Dedifferentiated amniotic fluid mesenchymal stem cell (primary cell): Measurements from ENCODE around the gene CHRNA4.
"Not testable (repeated sequence)": the region's sequence is repeated elsewhere in the genome, so short reads cannot be mapped to it uniquely, and the experiment has no call there.

Source experiments
- DNase-seq: peaks from one replicate; pipeline ENCODE4 v3.0.0-alpha.2; 2016; ENCODE audit errors: extremely low spot score

The CHRNA4 gene

DNA sequence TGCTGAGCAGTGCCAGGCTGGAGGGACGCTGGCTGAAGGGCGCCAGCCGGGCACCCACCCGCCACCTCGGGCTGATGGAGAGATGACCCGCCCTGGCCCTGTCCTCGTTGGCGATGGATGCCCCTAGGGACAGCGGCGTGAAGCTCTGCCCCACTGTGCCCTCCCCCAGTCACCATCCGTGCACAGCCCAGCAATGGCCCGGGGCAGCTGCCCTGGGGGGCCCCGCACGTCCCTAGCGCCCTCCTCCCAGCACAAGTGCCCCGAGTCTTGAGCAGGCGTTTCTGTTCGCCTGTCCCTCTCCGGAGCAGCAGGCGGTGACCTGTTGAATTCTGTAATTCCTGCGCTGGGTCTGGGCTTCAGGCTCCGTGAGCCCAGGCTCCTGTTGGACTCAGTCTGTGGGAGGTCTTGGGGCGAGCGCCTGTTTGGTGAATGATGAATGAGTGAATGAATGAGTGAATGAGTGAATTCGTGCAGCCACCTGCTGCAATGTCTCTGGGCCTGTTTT is 36.8 kb upstream of the CHRNA4 start:
- DNase-seq = no peak

DNA sequence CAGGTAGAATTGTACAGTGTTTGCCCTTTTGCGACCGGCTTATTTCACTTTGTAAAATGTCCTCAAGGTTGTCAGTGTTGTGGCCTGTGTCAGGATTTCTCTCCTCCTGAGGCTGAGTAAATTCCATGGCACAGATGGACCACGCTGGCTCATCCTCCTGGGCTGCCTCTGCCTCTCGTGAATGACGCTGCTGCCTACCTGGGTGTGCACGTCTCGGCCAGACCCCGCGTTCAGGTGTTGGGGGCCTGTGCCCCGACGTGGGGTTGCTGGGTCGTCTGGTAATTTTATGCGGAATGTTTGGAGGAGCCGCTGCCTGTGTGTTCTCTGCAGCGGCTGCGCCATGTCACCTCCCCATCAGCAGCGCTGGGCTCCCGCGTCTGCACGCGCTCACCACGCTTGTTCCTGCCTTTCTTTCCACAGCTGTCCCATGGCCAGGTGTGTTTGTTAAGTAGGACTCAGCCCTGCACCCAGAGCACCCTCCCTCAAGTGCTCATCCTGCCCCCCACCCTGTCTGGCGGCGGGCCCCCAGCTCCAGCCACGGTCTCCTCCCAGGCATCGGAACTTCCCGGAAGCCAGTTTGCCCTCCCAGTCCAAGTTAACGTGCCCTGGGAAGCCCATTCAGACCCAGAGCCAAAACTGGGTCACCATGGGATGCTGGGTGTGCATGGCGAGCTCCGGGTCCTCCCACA is 36.1 kb upstream of the CHRNA4 start:
- no peak for DNase-seq

DNA sequence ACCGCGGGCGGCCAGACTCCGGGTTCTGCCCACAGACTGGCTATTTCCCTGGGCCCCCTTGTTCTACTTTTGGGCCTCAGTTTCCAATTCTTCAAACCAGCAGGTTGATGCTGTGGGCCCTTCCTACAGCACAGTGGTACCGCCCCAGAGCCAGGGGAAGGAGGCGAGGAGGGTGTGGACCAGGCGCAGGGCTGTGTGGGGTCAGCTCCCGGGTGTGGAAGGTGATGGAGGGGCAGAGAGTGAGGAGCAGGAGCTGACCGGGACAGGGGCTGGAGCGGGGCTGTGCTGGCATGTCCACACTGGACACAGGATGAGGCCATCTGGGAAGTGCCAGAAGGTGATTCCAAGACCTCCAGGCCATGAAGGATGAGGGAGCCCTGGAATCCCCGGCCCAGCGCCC is 35.2 kb upstream of the CHRNA4 start:
- DNase-seq = no peak

DNA sequence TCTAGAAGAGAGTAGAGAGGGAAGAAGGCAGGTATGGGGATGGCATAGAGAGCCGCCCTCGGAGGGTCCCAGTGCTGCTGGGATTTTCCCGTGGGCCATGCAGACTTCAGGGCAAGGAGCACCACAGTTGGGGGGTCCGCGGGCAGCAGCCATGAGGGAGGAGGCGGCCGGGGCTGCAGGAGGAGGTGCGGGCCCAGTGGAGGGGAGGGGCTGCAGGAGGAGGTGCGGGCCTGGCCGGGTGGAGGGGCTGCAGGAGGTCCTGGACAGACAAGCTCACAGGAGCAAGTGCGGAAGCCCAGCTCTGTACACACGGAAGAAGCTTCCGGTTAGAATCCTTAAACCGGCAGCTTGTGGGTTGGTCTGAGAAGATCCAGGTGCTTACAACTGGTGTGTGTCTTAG is 34.6 kb upstream of the CHRNA4 start:
- DNase-seq = no peak

DNA sequence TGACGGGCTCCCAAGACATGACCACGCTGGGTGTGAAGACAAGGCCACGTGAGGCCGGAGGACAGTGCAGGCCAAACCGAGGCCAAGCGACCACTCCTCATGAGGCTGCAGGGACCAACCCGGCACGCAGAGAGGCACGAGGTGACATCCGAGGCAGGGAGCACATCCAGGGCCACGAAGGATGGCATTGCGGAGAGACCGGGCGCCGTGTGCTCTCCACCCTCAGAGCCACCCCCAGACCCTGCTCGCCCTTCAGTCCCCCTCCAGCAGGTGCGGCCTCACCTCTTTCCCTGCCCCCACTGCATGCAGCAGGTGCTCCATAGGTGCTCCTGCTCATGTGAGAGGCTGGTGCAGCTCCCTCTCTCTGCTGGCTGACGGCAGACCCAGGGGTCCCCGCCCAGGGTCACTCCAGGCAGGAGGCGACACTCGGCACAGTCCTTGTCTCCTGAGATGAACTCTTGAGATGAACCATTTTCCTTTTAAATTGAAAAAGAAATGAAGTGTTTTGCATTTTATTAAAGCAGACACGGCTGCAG is 33.8 kb upstream of the CHRNA4 start:
- no peak for DNase-seq

DNA sequence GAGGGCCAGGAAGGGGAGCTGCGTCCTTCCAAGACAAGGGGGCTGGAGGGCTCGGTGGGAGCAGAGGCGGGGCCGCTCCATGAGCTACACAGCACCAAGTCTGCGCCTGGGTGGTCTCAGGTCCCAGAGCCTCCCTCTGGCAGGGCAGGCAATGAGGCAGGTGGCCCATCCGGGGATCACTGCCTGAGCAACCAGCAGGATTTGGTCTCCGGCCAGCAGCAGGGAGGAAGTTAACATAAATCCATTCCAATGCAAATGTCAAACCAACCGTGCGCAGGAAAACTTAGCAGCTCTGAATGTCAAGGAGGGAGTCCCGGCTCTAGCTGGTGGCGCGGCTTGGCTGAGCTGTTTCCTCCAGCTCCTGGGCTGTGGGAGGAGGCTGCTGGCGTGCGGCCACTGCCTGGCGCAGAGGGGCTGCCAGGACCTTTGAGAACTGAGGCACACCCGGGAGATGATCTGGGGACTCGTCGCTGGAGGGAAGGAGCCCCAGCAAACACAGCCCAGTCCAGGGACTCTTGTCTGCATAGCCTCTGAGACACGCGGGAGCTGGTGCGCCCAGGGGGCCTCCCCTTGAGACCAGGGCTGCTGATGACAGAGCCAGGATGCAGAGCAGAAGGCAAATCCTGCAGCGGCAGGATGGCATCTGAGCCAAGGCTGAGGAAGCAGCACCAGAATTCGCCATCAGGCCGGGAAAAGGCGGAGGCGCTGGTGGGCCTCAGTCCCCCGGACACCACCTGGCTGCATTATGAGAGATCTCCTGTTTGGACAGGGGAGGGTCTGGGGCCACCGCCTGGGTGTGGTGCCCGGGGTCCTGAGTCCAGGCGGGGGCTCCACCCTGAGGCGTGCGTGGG is 33.1 kb upstream of the CHRNA4 start:
- no peak for DNase-seq

DNA sequence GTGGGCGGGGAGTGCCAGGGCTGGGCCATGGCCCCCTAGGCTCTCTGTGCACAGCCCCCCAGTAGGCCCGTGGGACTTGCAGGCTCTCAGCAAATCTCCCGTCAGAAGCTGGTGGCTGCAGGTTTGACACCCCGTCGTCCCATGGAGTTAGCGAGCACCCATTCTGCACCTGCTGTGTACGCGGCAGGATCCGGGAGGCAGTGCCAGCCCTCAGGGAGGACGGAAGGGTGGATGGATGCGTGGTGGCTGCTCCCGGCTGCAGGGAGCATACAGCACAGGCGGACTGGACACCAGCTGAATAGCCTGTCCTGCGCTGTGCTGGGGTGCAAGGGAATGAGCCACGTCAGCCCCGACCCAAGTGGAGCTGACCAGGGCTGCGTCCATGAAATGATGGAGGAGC is 32.4 kb upstream of the CHRNA4 start:
- DNase-seq = no peak

DNA sequence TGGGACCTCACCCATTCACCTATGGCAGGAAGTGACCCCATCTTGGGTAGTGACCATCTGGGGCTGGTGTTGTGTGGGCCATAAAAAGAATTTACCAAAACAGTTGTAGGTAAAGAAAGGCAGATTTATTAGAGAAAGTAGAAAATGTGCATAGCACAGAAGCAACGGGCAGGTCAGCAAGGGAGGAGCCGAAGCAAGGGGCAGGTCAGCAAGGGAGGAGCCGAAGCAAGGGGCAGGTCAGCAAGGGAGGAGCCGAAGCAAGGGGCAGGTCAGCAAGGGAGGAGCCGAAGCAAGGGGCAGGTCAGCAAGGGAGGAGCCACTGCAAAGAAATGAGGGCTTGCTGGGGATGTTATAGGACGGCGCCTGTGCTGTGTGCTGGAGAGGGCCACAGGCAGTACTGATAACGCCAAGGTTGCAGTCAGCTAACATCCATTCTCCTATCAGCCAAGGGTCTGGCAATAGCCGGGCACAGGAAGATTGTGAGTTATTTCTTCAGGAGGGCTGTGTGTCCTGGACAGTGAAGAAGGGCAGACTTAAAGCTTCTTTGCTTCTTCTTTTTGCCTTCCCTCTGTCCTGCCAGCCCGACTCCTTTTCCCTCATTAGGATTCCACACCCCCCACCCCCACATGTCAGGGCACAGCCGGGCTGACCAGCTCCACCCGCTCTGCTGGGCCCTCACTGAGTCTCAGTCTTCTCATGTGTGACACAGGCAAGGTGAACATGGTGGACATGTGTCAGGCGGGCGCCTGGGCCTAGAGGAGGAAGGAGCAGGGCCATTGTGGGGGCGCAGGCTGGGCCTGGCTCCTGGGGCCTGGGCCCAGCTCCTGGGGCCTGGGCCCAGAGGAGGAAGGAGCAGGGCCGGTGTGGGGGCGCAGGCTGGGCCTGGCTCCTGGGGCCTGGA is 31.6 kb upstream of the CHRNA4 start:
- DNase-seq = no peak

DNA sequence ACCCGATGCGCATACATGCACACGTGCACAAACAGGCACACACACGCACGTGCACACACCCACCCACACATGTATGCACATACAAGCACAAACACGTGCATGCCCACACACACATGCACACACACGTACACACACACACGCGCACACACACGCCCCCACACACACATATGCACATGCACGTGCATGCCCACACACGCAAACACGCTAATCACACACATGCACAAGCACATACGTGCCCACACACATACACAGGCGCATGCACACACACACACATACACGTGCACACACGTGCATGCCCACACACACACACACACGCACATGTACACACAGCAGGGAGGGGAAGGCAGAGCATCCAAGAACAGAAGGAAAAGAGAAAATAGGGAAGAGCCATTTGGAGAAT is 26.8 kb upstream of the CHRNA4 start:
- no peak for DNase-seq

DNA sequence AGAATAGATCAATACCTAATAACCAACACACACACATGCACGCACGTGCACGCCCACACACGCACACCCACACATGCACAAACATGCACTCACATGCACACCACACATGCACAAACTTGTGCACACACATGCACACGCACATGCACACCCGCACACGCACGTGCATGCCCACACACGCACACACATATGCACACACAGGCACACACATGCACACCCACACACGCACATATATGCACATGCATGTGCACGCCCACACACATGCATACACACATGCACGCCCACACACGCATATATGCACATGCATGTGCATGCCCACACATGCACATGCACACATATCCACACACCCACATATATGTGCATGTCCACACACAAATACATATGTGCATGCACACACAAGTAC is 26.2 kb upstream of the CHRNA4 start:
- DNase-seq = no peak

DNA sequence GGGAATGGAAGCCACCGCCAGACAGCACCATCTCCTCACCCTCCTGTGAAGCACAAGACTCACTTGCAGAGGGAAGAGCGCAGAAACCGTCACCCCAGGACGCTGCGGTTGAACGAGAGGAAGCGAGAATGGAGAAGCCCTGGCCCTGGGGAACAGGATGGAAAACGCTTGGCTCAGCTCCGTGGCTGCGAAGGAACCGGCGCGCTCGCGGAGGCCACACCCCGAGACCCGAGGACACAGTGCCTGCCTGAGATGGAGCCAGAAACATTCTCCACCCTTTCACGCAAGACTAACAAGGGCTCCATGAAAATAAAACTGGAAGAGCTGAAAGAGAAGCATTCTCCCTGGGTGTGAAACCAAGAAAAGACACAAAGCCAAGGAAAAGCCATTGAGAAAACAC is 25.3 kb upstream of the CHRNA4 start:
- no peak for DNase-seq

DNA sequence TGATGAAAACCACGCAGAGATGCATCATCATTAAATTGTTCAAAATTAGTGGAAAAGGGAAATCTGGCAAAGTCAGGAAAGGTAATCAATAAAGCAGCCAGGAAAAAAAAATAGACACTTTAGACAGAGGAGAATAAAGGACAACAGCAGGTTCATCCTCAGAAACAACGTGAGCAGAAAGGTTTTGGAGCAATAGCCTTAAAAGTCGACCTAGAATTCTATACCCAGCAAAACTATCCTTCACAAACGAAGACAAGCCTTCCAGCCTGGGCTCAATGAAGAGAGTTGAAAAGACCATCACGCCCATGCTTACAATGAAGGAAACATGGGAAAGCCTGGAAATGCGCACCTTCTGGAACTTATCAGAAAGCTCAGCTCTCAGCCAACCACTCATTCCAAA is 24.7 kb upstream of the CHRNA4 start:
- no peak for DNase-seq

DNA sequence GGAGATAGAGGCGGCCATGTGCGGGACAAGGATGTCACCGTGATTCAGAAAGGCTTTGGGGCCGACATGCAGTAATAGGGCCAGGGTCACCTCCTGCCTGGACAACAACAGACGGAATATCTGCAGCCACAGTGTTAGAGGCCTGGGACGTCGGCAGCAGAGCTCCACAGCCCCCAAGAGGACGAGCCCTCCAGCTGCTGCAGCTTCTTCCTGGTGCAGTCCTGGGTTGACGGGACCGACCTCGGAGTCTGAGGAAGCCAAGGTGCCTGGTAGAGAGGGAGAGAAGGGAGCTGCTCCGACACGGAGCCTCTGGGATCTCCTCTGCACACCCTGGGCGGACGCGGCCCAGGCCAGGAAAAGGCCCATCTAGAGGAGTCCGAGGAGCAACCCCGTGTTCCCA is 23.2 kb upstream of the CHRNA4 start:
- DNase-seq = no peak

DNA sequence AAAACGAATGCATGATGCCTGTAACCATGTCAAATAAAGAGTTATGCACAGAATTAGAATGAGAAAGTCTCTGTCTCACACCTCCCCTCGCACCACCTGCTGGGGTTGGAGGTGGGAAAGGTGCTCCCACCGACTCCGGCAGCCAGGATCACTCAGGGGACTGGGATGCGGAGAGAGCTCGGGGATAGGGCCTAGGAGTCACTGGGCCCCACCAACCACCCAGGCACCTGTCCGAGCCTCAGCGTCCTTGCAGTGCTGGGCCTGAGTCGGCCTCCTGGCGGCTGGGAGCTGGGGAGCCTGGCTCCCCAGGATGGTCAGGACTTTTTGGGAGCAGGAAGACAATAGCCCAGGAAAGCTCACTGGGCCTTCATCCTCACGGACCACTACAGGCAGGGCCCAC is 22.4 kb upstream of the CHRNA4 start:
- DNase-seq = no peak

DNA sequence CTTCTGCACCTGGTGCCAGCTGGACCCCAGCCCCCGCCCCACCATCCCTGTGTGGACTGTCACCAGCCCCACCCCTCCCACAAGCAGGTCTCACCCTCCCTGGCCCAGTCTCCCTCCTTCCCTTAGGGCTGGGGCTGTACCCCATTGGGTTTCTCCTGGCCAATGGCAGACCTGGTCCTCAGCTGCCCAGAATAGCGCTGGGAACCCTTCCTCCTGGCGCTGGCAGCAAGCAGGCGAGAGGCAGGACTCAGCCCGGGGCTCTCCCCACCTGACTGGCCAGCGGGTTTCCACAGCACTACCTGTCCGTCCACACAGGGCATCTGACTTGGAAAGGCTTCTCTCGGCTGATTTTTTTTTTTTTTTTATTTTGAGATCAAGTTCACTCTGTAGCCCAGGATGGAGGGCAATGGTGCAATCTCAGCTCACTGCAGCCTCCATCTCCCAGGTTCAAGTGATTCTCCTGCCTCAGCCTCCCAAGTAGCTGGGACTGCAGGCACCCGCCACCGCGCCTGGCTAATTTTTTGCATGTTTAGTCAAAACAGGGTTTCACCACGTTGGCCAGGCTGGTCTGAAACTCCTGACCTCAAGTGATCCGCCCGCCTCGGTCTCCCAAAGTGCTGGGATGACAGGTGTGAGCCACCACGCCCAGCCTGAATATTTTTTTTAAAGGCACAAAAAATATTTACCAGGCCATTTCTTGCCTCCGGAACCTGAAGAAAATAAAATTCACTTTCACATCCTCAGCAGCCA is 21.6 kb upstream of the CHRNA4 start:
- DNase-seq = no peak

DNA sequence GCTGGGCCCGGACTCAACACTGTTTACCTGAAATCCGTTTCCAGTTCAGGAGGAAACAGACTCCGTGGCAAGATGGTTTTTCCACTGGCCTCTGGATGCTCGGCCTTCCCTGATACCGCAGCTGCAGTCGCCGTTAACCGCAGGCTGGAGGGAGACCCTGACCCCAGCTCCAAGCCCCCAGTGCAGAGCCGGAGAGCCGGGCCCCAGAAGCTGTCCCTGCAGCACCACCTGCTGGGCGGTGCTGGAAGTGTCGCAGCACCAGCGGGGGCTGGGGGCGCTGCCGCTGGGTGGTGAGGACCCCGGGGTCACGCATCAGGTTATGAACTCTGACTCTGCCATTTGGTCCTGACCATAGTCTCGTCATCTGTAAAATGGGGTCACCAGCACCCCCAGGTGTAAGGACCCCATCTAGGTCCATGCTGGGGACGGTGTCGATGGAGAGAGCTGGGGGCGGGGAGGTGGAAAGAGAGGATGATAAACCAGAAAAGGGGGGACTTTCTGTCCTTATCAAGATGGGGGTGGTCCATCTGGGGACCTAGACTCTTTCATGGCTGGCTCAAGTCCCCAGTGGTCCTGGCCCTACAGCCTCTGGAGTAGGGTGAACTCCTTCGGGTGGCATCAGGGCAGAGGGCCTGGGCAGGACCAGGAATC is 20.8 kb upstream of the CHRNA4 start:
- no peak for DNase-seq

DNA sequence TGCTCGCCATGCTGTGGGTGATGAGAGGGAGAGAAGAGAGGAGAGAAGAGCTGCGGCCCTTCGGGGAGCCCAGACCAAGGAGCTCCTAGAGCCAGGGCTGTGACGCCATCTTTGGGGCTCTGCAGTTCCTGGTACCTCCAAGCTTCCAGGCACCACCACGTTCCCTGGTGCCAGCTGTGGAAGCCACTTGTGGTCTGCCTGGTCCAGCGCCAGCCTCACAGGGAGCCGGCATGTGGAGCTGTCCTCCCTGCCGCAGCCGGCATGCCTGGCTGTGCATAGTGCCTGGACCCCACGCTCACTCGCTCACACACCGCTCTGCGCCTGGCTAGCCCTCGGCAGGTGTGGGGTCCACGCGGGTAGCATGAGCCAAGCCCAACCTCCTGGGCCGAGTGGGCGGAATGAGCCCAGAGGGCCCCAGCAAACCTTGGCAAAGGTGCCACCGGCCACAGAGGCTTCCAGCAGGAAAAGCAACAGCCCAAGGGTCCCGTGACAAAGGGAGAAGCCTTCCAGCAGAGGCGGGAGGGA is 19.3 kb upstream of the CHRNA4 start:
- no peak for DNase-seq

DNA sequence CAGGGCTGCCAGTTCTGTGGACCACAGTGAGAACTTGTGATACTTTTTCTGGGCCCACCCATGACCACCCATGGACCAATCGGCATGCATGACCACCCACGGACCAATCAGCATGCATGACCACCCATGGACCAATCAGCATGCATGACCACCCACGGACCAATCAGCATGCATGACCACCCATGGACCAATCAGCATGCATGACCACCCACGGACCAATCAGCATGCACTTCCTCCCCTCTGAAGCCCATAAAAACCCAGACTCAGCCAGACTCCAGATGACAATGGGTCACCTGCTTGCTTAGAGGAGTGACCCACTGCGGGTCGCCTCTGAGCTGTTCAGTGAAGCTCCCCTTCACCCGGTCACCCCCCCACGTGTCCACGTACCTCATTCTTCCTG is 18.7 kb upstream of the CHRNA4 start:
- not testable (repeated sequence) for DNase-seq

DNA sequence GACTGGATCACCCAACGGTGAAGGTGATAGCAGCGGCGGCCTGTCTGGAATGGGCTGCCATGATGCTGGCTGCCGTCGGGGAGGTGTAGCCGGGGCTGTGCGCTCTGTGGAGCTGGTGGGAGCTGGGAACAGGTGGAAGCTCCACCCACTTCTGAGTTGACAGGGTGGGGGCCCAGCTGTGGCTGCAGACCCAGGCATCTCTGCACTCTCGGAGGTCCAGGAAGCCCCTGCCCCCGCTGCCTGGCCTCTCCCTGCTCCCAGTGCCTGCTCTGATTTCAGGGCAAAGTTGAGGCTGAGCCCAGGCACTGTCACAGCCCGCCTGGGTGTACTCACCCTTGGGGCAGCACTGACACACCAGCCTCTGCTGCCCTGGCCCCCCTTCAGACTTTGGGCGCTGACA is 18.1 kb upstream of the CHRNA4 start:
- no peak for DNase-seq

DNA sequence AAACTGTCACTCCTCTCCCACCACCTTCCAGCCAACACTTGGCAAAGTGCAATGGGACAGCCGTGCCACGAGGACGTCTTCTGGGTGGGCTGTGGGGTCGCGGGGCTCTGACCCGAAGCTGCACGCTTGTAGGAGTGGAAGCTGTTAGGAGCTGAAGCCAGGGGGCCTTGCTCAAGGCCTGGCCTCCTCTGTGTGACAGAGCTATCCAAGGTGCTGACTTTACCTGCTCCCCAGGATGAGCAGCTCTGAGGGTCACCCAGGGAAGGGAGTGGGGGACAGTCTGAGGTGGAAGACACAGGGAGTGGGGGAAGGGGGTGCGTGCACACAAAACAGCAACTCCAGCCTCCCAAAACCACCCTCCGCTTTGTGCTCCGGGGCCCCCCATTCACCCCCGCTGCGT is 17.5 kb upstream of the CHRNA4 start:
- DNase-seq = no peak
